T47D (cell line): Measurements from ENCODE around the gene PRICKLE4.
"Not testable (repeated sequence)": the region's sequence is repeated elsewhere in the genome, so short reads cannot be mapped to it uniquely, and the experiment has no call there.

ENCODE experiments used
- DNase-seq, 2 experiments: peaks; one replicate each; pipeline versions ENCODE4 v3.0.0 to v3.0.0-alpha.2; 2011 to 2012; ENCODE audit warnings: low read depth in 1 of 2, low spot score in 1 of 2
- JUND ChIP-seq: IDR thresholded peaks from 2 replicates; pipeline ENCODE4 v1.6.1; 2012; ENCODE audit warnings: low read depth
- in situ Hi-C: cut with HindIII; loops from 2 replicates; pipeline ENCODE4 v1.10.0; 2016; ENCODE audit warnings: low sequenced_read_pairs, low pct_unique_long_range_greater_than_20kb

The PRICKLE4 gene

DNA sequence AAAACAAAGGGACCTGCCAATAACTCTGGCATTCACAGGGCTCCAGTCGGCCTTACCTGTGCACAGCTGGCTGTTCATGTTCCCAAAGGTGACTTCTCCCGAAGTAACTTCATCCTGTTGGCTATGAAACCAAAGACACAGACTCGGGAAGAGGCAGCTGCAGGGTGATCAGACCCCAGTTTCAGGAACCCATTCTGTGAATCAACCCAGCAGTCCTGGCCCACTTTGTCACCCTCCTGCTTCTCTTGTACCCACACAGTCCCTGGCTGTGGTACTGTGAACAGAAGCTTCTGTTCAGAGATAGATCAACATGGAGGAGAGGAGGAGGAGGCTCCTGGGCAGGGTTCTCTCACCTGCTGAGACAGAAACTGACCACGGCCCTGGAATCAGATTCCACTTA lies 24.7 kb upstream of the PRICKLE4 start:
- in situ Hi-C loops: no loop called here
- DNase-seq: no peak
- TF ChIP-seq JUND: no peak

DNA sequence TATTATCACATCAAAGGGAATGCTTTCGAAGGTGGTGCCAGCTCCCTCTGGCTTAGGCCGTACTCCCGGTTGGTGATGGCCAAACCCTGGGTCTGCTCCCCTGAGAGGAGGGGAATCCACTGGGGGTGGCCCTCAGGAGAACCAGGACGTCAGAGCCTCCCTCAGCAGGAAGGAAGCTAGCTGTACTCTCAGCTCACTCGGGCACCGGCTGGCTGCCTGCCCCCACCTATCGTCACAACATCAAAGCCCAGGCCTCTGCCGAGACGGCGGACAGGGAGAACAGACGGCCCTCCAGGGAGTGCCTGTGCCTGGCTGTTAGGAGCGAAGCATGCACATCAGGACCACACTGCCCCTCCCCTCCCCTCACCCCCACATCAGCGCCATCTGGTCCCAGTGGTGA lies 24.2 kb upstream of the PRICKLE4 start:
- DNase-seq: no peak
- in situ Hi-C loops: no loop called here
- TF ChIP-seq JUND: no peak

DNA sequence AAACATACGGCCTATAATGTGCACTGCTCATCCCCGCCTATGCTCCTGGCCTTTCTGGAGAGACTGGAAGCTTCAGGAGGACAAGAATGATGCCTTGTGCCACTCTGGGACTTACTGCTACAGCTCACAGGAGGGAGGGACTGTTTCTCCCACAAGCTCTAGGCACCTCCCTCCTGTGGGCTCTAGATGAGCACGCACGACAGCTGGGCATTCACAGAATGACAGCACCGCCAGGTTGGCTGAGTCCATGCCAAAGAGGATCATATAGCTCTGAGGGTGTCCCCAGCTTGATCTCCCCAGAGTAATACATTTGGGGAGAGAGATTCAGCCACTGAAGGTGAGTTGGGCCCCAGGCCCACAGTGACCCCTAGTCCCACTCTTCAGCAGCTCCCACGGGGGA lies 23.3 kb upstream of the PRICKLE4 start:
- no peak for DNase-seq
- TF ChIP-seq JUND: no peak
- in situ Hi-C loops: no loop called here

DNA sequence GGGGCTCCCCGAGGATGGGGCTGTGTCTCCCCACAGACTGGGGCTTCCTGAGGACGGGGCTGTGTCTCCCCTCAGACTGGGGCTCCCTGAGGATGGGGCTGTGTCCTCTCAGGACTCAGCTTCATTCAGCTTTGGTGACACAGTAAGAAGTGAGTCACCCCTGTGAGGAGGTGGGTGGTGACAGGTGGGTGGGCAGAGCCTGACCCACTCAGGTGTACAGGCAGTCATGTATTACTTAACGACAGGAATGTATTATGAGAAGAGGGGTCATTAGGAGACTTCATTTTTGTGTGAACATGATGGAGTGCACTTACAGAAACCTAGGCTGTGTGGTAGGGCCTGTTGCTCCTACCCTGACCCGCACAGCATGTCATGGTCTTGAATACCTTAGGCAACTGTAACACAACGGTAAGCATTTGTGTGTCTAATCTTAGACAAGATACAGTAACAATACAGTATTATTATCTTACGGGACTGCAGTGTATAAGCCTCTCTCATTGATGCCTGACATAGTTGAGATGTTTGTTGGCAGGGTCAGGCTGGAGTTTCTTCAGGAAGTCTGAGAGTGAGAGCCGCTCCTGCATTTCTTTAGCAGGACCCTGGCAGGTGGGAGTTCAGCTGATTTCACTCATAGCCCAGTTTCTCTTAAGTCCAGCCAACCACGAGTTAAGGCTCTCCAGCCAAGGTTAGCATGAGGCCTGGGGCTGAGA lies 22.5 kb upstream of the PRICKLE4 start:
- in situ Hi-C loops: no loop called here
- TF ChIP-seq JUND: no peak
- DNase-seq: no peak

DNA sequence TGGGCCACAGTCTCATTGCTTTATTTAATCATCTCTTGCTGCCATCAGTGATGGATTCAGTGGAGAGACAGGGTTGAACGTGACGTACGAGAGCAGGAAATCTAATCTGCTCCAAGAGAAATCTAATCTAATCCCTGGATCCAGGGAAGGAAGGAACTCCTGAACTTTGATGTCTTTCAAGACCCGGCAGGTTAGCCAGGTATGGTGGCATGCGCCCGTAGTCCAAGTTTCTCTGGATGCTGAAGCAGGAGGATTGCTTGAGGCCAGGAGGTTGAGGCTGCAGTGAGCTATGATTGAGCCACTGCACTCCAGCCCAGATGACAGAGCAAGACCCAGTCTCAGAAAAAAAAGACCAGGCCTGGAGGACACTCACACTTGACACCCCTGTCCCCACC lies 21.9 kb upstream of the PRICKLE4 start:
- no peak for TF ChIP-seq JUND
- DNase-seq: no peak
- in situ Hi-C loops: no loop called here

DNA sequence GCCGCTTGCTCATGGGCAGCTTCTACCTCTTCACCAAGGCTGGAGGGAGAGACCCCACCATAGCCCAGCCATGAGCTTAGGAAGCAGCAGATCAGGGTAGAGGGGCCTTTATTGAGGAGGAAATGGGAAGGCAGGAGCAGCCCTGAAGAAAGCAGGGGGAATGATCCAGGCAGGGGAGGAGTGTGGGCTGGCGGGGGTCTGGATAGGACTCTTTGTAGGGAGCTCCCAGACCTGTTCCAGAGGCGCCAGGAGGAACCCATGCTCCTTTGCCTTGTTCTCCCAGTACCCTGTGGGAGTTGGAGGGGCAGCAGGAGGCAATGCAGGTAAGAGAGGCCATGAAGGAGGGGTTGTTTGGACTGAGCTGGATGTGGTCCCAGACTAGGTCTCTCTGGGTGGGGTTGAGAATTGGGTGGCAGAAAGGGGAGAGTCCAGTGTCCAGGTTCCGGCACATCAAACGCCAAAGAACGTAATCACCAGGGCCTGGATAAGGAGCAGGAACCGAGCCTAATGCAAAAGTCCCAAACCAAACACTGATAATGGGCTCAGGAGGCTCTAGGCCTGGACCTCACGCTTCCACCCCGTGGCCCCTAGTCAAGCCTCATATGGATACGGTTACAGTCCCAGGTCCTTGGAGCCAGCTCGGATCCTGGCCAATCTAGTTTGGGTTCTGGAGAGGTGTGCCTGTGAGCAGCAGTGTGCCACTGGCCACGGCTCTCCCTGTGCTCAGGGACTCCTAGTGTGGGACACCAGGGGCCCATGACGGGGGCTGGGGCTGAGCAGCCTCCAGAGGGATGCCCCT lies 21.3 kb upstream of the PRICKLE4 start:
- in situ Hi-C loops: no loop called here
- no peak for TF ChIP-seq JUND
- no peak for DNase-seq

DNA sequence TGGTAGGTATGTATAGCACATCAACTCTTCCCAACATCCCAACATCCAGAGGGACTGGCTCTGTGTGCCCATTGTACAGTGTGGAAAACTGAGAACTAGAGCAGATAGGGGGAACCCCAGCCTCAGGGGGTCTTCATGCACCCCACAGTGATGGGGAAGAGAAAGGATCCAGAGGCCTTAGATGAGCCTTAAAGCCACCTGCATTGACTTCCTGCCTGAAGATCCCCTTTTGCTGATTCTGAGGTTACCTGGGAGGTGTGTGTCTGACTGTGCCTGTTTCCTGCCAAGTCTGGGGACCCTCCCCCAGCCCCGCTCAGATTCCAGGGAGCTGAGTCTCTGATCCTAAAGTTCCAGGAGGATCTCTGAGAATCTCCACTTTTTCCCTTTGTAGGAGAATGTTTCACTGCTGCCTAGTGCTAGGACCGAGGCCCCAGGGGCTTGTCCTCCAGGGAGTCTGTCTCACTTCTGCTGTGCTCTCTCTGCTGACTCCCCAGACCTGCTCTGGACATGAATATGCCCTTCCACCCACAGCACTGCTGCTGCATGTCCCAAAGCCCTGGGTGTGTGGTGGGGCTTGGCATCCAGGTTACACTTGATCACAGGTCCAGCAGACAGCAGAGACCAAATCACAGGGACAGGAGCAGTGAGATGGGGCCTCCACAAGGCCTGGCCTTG lies 20.5 kb upstream of the PRICKLE4 start:
- in situ Hi-C loops: no loop called here

DNA sequence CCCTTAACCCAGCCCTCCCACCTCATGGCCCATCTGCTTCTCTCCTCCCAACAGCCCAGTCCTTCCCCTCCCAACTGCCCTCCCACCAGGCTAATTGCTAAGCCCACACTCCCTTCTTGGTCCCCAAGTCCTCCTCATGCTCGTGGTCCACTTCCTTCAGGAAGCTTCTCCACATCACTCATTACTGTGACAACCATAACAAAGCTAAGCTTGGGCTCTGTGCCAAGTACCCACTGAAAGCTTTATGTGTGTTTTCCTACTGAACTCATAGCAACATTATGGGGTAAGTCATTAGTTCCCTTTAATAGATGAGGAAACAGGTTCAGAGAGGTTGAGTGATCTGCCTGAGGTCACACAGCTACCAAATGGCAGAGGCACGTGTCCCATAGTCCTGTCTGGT lies 17.1 kb upstream of the PRICKLE4 start:
- no peak for DNase-seq
- no peak for TF ChIP-seq JUND
- in situ Hi-C loops: no loop called here

More for the DNA sequence above, 20.5 kb upstream of the PRICKLE4 start:
- no peak for TF ChIP-seq JUND
- DNase-seq: no peak

DNA sequence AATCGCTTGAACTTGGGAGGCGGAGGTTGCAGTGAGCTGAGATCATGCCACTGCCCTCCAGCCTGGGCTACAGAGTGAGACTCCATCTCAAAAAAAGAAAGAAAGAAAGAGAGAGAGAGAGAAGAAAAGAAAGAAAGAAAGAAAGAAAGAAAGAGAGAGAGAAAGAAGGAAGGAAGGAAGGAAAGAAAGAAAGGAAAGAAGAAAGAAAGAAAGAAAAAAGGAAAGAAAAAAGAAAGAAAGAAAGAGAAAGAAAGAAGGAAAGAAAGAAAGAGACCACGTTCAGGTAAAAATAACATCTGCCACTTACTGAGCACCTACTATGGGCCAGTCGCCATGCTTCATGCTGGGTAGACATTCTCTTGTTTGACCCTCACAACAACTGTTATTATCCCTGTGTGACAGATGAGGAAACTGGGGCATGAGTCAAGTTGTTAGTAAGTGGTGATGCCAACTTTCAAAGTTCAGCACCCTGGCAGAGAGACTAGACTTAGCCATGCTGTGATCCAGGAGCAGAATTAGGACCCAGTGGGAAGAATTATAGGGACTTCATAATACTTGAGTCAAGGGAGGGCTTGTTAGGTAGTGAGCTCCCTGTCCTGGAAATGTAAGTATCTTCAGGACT lies 14.4 kb upstream of the PRICKLE4 start:
- in situ Hi-C loops: not testable (repeated sequence)

DNA sequence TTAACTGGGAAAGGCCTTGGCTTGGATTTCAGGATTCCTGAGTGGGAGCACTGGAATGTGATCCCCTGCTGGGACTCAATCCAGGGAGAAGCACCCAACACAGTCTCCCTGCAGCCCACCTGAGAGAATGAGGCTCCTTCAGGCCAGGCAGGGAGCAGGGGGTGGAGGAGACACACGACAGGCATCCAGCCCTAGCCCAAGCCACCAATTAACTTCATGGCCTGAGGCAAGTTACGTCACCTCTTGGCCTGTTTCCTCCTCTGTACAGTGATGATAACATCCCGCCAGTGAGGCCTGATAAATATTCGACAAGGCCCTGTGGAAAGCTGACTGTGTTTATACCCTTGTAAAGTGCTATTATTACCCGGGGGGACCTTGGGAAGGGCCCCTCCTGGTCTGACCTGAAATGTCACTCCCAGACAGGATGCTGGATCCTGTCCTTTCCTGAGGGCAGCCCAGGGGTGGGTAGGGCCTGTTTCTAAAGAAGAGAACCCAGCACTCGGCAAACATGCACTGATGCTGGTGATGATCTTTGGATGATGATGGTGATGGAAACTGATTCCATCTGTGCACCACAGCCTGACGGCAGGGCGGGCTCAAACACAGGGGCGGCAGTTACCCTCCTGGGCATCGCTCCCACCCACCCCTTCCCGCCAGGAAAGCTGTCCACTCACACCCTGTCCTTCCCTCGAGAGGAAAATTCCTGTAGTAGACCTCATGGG lies 13.3 kb upstream of the PRICKLE4 start:
- in situ Hi-C loops: no loop called here
- 0 out of 2 replicates have a peak, but pooled peaks have one; percentile 57 for TF ChIP-seq JUND
- peak; percentile 54 to 67 for DNase-seq

More for the DNA sequence above, 14.4 kb upstream of the PRICKLE4 start:
- DNase-seq: not testable (repeated sequence)

DNA sequence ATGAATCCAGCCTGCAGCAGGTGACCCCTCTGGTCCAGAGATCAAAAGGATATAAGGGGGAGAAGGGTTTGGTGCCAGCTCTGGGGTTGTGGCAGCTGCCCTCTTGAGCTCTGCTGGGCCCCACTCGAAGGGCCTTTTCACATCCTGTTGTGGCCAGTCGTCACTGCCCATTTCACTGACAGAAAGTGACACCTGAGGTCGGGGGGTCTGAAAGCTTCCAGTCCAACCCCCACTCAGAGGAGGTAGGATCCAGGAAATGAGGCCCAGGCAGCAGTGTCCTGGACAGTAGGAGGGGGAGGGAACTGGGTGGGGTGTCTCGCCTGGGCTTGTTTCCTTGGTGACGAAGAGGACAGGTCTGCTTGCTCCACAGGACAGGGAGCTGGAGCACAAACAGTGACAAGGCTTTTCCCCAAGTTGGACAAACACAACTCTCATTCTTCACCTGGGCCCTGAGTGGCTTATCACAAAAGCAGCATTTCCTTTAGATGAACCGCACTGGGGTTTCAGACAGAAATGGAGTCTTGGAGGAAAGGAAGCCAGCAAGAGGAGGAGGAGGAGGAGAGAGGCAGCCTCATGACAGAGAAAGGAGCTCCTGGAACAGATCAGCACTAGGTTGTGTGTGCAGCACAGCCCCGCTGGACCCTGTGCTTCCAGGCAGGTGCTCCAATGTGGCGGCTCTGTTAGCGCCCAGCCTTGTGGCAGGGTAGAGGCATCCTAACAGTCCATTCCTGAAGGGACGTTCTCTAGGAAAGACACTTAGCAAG lies 11.9 kb upstream of the PRICKLE4 start:
- in situ Hi-C loops: no loop called here
- DNase-seq: no peak
- no peak for TF ChIP-seq JUND
